Activated naive CD4-positive, alpha-beta T cell treated with Interleukin-2 at 50 U/mL for 16 hours (primary cell): ENCODE results near the gene KLC4.
A peak's percentile ranks its signal among the peaks of the same experiment; 100 is the strongest.
"Not testable (repeated sequence)": the region's sequence is repeated elsewhere in the genome, so short reads cannot be mapped to it uniquely, and the experiment has no call there.

ENCODE experiments used
- DNase-seq: peaks from one replicate; pipeline ENCODE4 v3.0.0-alpha.2; 2020

The KLC4 gene

GRCh38 chr6:43074847-43075669 is 15.6 kb downstream of the KLC4 start:
- DNase-seq, result no peak

GRCh38 chr6:43075670-43076463 is 16.4 kb downstream of the KLC4 start, which contains the start of gene PTK7:
Gene PTK7, plus strand, starts transcription at chr6:43076314. Its CDS starts 175 bp downstream, at chr6:43076489.
- peak; percentile 19 for DNase-seq

- DNase-seq, result no peak
These were observed 17.3 kb downstream of the KLC4 start for GRCh38 chr6:43076464-43077332.

- DNase-seq, result no peak
These were observed 17.9 kb downstream of the KLC4 start for GRCh38 chr6:43077333-43077809.

DNA sequence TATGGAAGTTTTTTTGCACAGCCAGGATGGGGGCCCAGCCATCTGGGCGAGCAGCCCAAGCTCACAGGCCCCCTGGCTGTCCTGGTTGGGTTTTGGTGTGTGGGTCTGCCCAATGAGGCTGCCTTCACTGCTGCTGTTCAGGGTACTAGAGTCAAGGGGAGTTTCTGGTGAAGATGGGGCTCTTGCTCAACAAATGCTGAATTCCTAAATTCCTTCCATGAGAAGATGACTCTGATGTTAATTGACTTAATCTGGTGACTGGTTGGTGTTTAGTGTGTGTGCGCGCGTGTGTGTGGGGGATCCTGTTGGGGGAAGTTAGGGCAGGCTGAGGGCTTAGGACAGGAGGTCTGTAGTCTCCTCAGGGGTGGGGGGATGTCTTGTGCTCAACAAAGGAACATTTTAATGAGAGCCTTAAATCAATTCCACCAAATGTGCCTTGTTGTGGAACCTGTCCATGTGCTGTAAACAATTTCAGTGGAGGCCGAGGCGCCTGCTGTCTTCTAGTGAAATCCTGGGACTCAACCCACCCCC is 18.6 kb downstream of the KLC4 start:
- no peak for DNase-seq

- DNase-seq, result no peak
These were observed 19.3 kb downstream of the KLC4 start for GRCh38 chr6:43078691-43079090.

DNA sequence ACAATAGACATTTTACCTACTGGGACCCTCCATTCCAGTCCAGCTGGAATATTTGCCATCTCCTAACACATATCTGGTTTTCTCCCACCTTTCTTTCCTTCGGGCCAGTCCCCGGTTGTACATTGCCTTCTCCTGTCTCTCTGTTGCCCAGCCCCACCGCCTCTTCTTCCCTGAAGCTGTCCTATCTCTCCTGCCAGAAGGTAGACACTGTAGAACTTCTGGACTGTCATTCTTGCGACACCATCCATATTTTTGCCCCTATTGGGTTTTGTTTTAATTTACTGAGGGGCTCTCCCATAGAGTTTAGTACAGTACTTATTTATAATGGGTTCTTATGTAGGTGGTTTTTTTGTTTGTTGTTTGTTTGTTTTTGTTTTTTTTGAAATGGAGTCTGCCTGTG is 21.6 kb downstream of the KLC4 start:
- no peak for DNase-seq

DNA sequence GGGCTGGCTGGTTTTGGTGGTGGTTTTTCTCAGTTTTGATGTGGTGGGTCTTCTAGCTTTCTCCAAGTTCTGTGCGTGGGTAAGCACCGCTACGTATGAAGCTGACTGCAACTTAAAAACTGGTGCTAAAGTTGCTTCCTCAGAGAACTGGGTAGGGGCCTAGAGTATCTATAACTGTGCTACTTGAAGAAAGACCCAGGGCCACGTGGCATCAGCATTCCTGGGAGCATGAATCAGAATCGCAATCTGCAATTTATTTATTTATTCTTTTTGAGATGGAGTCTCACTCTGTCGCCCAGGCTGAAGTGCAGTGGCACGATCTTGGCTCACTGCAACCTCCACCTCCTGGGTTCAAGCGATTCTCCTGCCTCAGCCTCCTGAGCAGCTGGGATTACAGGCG is 22.5 kb downstream of the KLC4 start:
- DNase-seq, result not testable (repeated sequence)

DNA sequence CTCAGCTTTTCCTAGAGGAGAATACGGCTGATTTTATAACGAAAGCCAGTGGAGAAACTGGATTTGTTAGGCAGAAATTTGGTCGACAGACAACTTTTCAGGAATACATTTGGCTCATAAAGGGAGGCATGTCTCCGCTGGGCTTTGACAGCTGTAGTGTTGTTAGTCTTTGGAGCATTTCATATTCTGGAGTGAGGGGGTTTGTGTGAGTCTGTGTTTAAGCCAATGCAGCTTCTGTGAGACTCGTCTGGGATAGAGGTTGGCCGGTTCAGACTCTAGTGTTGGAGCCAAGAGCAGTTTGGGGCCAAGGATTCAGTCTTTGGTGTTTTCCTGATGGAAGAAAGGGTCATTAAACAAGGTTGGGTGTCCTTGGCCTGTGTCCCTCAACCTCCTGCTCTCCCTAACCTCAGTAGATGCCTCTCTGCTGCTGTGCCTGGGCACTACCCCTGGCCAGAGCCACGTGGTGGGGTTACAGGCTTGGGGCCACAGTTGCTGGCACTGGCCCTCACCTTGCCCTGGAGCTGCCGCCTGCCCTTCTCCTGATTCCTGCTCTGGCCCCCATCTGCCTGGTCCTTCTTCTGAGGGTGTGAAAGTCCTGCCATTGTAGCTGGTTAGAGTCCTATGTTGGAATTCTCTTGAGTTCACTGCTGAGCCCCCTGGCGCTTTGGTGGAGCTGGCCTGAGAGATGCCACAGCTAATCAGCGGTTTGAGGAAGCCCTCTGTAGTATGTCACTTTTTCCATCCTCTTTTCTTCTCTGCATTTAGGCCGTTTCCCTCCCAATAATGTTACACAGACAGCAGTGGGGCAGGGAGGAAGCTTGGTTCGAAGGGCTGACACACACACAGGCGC is 23.6 kb downstream of the KLC4 start:
- no peak for DNase-seq

DNA sequence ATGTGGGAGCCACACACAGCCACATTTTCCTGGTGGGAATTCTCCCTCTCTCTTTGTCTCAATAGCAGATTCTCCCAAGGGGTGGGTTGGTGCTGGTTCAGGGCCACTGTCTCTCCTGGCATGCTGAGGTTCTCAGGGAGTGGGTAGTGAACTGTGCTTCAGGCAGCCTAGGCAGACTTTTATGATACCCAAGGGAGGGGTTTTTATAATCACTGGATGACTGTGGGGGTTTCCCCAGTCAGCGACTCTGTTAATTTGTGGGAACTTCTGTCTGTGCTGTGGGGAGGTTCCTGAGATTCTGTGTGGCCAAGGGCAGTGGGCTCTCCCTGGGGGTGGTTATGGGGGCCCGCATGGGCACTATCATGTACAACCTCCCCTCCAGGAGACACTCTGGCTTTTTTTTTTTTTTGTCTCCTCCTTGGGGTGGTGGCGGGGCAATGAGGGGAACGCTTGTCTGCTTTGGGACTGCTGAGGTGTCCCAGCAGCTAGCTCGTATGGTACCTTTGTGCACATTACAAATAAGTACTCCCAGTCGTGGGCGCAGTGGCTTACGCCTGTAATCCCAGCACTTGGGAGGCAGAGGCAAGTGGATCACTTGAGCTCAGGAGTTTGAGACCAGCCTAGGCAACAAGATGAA is 26.7 kb downstream of the KLC4 start:
- no peak for DNase-seq

DNA sequence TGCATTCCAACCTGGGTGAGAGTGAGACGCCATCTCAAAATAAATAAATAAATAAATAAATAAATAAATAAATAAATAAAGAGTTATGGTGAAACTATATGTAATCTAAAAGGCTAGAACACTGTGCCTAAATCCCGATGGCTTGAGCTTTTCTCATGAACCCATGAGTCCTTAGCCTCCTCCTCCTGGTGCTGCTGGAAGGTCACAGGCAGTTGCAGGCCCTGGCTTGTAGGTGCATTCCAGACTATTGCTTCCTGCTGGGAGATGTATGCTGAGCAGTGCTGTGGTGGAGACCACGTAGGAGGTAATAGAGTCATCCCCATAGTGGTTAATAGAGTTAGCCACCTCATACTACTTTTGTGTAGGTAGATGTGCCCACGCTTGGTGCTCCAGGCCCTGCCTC is 29.2 kb downstream of the KLC4 start:
- no peak for DNase-seq

DNA sequence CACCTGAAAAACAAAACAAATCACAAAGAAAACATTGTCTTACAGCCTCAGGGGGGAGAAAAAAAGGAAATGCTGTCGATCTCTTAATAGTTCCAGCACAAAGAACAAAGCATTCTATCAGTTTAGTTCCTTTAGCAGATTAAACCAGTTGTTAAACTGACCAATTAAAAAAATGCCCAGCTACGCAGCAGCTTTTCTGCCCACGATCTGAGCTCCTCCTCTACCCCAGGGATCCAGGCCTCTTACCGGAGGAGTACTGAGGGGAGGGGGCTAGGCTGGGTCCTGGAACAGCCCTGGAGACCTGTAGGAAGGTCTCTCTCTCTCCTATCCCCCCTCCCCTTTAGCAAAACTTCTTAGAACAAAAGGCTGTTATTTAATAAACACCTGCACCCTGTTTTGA is 30.0 kb downstream of the KLC4 start:
- no peak for DNase-seq

DNA sequence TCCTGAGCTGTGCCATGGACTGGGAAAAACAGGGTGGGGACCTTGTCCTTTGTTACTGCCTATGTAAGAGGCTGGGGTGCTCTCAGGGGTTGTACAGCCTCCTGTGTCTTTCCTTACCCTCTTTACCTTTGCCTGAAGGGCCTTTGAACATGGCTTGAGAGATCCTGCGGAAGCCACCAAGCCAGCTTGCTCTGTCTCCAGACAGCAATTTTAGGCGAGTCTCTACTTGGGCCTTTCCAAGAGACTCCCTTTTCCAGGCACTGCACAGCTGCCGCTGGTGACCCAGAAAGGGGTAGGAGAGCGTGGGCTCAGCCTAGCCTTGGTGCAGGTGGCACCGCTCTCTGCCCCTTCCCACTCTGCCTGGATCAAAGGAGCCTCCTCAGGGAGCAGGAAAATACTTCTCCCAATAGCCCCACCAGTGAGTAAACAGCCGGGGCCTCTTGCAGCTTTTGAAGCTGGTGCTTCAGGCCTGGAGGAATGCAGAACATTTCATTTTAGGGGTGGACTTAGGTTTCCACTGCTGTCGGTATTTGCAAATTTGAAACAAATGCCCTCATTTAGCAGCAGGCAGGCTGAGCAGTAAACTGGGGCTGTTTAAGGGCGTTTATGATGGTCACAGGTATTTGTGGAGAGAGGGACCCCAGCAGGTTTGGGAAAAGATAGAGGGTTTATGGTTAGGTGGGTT is 30.6 kb downstream of the KLC4 start:
- no peak for DNase-seq

DNA sequence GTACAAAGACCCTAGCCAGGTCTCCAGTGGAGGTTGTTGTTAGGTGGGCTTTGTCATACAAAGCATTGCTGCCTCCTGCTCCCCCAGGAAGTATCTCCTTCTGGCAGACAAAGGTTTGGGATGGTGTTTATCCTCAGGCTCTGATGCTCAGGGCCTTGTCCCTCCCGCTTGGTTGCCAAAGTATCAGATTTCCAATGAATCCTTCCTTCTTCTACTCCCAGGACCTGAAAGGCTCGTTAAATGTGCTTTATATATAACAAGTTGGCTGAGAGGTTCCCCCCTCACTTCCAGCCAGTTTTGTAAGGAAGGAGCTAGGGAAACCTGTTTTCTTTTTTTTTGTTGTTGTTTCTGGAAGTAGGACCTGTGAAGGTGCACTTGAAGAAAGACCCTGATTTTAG is 31.1 kb downstream of the KLC4 start:
- DNase-seq, result no peak

GRCh38 chr6:43091020-43091419 is 31.6 kb downstream of the KLC4 start:
- DNase-seq, result no peak

DNA sequence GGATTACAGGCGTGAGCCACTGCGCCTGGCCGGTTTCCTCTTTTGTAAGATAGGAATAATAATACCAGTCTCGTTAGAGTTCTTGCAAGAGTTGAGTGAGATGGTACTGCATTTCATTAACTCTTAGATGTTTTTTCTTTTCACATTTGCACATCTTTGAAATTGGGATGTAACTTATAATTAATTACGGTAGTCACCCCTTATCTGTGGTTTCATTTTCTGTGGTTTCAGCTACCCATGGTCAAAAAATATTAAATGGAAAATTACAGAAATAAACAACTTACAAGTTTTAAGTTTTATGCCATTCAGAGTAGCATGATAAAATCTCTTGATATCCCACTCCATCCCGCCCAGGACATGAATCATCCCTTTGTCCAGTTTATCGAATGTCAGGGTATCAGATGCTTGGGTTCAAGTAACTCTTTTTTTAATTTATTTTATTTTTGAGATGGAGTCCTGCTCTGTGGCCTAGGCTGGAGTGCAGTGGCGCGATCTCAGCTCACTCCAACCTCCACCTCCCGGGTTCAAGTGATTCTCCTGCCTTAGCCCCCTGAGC is 32.1 kb downstream of the KLC4 start:
- DNase-seq, result no peak

DNA sequence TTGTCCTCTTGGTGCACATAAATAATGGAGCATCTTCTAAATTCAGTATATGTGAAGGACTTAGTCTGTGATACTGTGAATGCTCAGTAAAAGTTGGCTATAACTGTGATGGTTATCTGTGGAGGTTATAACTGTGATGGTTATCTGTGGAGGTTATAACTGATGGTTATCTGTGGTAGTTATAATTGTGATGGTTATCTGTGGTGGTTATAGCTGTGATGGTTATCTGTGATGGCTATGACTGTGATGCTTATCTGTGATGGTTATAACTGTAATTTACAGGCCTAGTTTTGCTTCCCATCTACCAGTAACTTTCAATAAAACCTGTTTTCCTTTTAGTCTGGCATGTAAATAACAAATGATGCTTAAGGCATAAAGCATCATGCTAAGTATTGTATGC is 33.2 kb downstream of the KLC4 start:
- no peak for DNase-seq

DNA sequence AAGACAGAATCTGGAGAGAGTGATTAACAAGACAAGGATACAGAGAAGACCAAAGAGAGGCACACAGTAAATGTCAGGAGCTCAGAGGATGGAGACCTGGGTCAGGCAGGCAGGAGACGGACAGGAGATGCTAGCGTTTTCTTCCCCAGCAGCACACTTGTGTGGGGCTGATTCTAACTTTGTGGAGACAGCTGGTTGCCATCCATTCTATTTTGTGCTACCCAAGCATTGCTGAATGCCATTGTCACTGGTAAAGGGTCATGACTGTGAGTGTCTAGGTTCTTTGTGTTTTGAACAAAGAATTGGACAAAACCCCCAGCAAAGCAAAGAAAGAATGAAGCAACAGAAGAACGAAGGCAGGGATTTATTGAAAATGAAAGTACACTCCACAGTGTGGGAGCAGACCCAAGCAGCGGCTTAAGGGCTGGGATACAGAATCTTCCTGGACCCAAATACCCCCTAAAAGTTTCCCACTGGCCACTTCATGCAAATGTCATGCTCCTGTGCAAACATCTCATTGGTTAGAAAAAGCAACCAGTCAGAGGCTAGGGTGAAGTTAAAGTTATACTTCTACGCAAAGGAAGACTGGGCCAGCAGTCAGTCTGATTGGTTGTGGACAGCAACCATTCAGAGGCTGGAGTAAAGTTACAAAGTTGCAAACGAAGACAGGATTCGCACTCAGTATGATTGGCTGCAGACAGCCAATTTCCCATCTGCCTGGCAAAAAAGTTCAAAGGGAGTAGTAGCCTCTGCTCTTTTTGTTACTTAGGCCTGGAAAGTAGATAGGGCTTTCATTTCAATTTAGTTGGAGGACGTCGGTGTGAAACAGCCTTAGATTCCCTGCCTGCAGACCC is 34.2 kb downstream of the KLC4 start:
- no peak for DNase-seq

- no peak for DNase-seq
These were observed 36.5 kb downstream of the KLC4 start for GRCh38 chr6:43095939-43096338.
